ENCODE measurements around the gene MAPK9.
"Not testable (repeated sequence)": the region's sequence is repeated elsewhere in the genome, so short reads cannot be mapped to it uniquely, and the experiment has no call there.

The MAPK9 gene

DNA sequence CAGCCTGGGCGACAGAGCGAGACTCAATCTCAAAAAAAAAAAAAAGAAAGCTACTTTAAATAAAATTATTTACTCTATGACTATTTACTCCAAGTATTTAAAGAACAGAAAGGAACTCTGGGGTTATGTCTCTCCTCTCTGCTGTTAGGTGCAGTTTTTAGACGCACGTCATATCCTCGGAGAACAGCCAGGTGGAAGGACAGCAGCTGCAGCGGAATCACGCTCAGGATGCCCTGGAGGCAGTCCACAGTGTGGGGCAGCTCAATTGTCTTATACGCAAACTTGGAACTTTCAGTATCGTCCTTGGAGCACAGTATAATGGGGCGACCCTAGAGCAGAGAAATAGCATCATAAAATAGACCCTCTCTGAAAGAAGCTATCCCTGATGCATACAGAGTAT is 10.4 kb upstream of the MAPK9 start:
- no peak overlapping the region for H3K4me2 ChIP-seq (ENCODE audit: low read length)
- no peak overlapping the region for H3K9ac ChIP-seq (ENCODE audit: low read length)
- no peaks in the 10 kb centered on the region for H3K36me3 ChIP-seq (ENCODE audit: control insufficient read depth in 1 of 2, insufficient read depth in 2 of 2, low read length in 2 of 2)
- no peak overlapping the region for H2BK120ac ChIP-seq (ENCODE audit: insufficient read depth, low read length, poor library complexity)
- H3K9me3 ChIP-seq (ENCODE audit: insufficient read depth, low read depth, low read length), result no peaks in the 10 kb centered on the region
- DNase-seq, result peak; percentile 56 to 70
- no peaks in the 10 kb centered on the region for H3K4me1 ChIP-seq (ENCODE audit: control insufficient read depth in 1 of 2, insufficient read depth in 2 of 2, low read length in 2 of 2)
- H3K14ac ChIP-seq (ENCODE audit: low read length), result no peak overlapping the region
- H2AFZ ChIP-seq (ENCODE audit: insufficient read depth, low read length, poor library complexity), result no peak overlapping the region
- H2BK5ac ChIP-seq (ENCODE audit: low read depth, low read length, poor library complexity), result no peak overlapping the region
- H3K27me3 ChIP-seq (ENCODE audit: insufficient read depth, low read length), result no peaks in the 10 kb centered on the region
- no peak overlapping the region for H3K4me3 ChIP-seq (ENCODE audit: low read depth, low read length)
- no peak overlapping the region for H3K23ac ChIP-seq (ENCODE audit: low read length)
- no peak overlapping the region for H3K4ac ChIP-seq (ENCODE audit: low read depth, low read length)
- no peak overlapping the region for H2AK5ac ChIP-seq (ENCODE audit: low read length)
- H2BK12ac ChIP-seq (ENCODE audit: low read length), result no peak overlapping the region
- H3K79me1 ChIP-seq (ENCODE audit: low read length), result no peaks in the 10 kb centered on the region
- H3K79me2 ChIP-seq (ENCODE audit: control insufficient read depth, insufficient read depth, low read length, poor library complexity), result no peaks in the 10 kb centered on the region
- H3K18ac ChIP-seq (ENCODE audit: low read length), result no peak overlapping the region
- H4K12ac ChIP-seq (ENCODE audit: low read depth, low read length), result no peak overlapping the region
- no CpG with 5 or more reads among the region's 10 CpGs for WGBS (ENCODE audit: extremely low coverage, insufficient coverage, insufficient read length)
- no peak overlapping the region for H4K8ac ChIP-seq (ENCODE audit: low read depth, low read length)
- H3K27ac ChIP-seq (ENCODE audit: low read depth, low read length), result no peak overlapping the region
- H4K91ac ChIP-seq (ENCODE audit: low read depth, low read length), result no peak overlapping the region

DNA sequence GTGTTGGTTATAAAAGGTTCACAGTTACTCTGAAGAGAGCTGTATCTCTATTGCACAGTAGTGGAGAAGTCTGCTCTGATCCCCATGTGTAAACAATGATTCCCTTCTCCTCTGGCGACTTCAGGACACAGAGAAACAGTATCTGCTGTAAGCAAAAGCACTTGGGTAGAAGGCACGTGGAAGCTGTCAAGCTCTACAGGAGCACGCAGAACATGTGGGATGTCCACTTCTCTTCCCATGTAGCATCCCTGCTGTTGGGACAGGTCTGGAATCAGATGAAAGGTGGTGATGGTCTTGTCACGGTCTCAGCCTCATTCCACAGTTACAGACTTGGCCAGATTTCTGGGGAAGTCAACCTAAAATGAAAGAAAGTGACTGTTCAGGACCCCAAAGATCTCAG is 9.4 kb upstream of the MAPK9 start:
- WGBS (ENCODE audit: extremely low coverage, insufficient coverage, insufficient read length), result no CpG with 5 or more reads among the region's 4 CpGs

DNA sequence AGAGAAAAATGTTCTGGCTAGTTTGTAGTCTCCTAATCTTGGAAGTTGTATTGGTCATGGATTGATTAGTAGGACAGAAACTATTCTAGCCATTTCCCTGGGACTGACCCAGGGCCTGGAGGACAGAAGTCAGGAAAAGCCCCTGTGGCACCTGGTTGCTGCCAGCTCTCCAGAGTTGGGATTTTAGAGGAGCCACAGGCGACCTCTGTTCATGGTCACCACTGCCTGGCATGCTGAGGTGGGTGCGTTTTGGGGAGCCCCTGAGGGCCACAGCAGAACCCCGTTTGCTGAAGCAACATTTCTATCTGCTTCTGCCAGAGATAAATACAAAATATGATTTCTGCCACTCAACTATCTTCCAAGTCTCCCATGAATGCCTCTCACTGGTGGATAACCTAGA is 7.6 kb upstream of the MAPK9 start:
- H3K9ac ChIP-seq (ENCODE audit: low read length), result no peak overlapping the region
- DNase-seq, result no peak
- H3K79me2 ChIP-seq (ENCODE audit: control insufficient read depth, insufficient read depth, low read length, poor library complexity), result no peaks in the 10 kb centered on the region
- no peak overlapping the region for H2AK5ac ChIP-seq (ENCODE audit: low read length)
- no peaks in the 10 kb centered on the region for H3K27me3 ChIP-seq (ENCODE audit: insufficient read depth, low read length)
- H3K4me3 ChIP-seq (ENCODE audit: low read depth, low read length), result no peak overlapping the region
- H2BK12ac ChIP-seq (ENCODE audit: low read length), result no peak overlapping the region
- H3K23ac ChIP-seq (ENCODE audit: low read length), result no peak overlapping the region
- H2BK120ac ChIP-seq (ENCODE audit: insufficient read depth, low read length, poor library complexity), result no peak overlapping the region
- no peak overlapping the region for H3K18ac ChIP-seq (ENCODE audit: low read length)
- WGBS (ENCODE audit: extremely low coverage, insufficient coverage, insufficient read length), result no CpG with 5 or more reads among the region's 3 CpGs
- H3K9me3 ChIP-seq (ENCODE audit: insufficient read depth, low read depth, low read length), result no peaks in the 10 kb centered on the region
- H3K4ac ChIP-seq (ENCODE audit: low read depth, low read length), result no peak overlapping the region
- H4K91ac ChIP-seq (ENCODE audit: low read depth, low read length), result no peak overlapping the region
- no peak overlapping the region for H2BK5ac ChIP-seq (ENCODE audit: low read depth, low read length, poor library complexity)
- H4K12ac ChIP-seq (ENCODE audit: low read depth, low read length), result no peak overlapping the region
- no peak overlapping the region for H4K8ac ChIP-seq (ENCODE audit: low read depth, low read length)
- no peaks in the 10 kb centered on the region for H3K36me3 ChIP-seq (ENCODE audit: control insufficient read depth in 1 of 2, insufficient read depth in 2 of 2, low read length in 2 of 2)
- H3K79me1 ChIP-seq (ENCODE audit: low read length), result no peaks in the 10 kb centered on the region
- no peak overlapping the region for H3K14ac ChIP-seq (ENCODE audit: low read length)
- H3K27ac ChIP-seq (ENCODE audit: low read depth, low read length), result no peak overlapping the region
- no peak overlapping the region for H2AFZ ChIP-seq (ENCODE audit: insufficient read depth, low read length, poor library complexity)
- H3K4me1 ChIP-seq (ENCODE audit: control insufficient read depth in 1 of 2, insufficient read depth in 2 of 2, low read length in 2 of 2), result no peaks in the 10 kb centered on the region
- H3K4me2 ChIP-seq (ENCODE audit: low read length), result no peak overlapping the region

More for the DNA sequence above, 9.4 kb upstream of the MAPK9 start:
- DNase-seq, result no peak
- Histone ChIP-seq H3K18ac (ENCODE audit: low read length) (no peak overlapping the region), H3K79me1 (ENCODE audit: low read length) (no peaks in the 10 kb centered on the region), H4K8ac (ENCODE audit: low read depth, low read length) (no peak overlapping the region), H4K12ac (ENCODE audit: low read depth, low read length) (no peak overlapping the region), H3K36me3 (ENCODE audit: control insufficient read depth in 1 of 2, insufficient read depth in 2 of 2, low read length in 2 of 2) (no peaks in the 10 kb centered on the region), H3K4me3 (ENCODE audit: low read depth, low read length) (no peak overlapping the region), H3K79me2 (ENCODE audit: control insufficient read depth, insufficient read depth, low read length, poor library complexity) (no peaks in the 10 kb centered on the region), H3K4ac (ENCODE audit: low read depth, low read length) (no peak overlapping the region), H3K4me1 (ENCODE audit: control insufficient read depth in 1 of 2, insufficient read depth in 2 of 2, low read length in 2 of 2) (no peaks in the 10 kb centered on the region), H2AFZ (ENCODE audit: insufficient read depth, low read length, poor library complexity) (no peak overlapping the region), H3K9me3 (ENCODE audit: insufficient read depth, low read depth, low read length) (no peaks in the 10 kb centered on the region), H3K27me3 (ENCODE audit: insufficient read depth, low read length) (no peaks in the 10 kb centered on the region), H3K9ac (ENCODE audit: low read length) (no peak overlapping the region), H3K27ac (ENCODE audit: low read depth, low read length) (no peak overlapping the region), H3K23ac (ENCODE audit: low read length) (no peak overlapping the region), H4K91ac (ENCODE audit: low read depth, low read length) (no peak overlapping the region), H2AK5ac (ENCODE audit: low read length) (no peak overlapping the region), H2BK5ac (ENCODE audit: low read depth, low read length, poor library complexity) (no peak overlapping the region), H2BK120ac (ENCODE audit: insufficient read depth, low read length, poor library complexity) (no peak overlapping the region), H3K14ac (ENCODE audit: low read length) (no peak overlapping the region), H3K4me2 (ENCODE audit: low read length) (no peak overlapping the region), H2BK12ac (ENCODE audit: low read length) (no peak overlapping the region)

DNA sequence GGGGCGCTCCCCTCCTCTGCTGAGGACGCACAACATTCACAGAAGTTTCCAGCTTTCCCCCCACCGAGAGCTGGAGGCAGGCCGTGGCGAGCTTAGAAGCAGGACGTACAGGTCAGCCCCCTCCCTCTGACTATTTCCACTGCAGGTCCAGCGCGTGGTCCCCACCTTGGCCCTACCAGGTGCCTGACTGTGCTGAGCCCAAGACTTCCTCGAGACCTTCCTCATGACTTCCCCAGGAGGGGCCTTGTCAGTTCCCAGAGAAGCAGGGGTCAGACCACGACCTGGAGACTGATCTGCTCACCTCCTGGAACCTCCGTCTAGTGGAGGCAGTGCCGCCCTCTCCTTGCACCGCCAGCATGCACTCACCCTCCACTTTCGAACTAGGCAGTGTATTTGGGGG is 7.1 kb upstream of the MAPK9 start:
- H3K27me3 ChIP-seq (ENCODE audit: insufficient read depth, low read length); H2BK5ac ChIP-seq (ENCODE audit: low read depth, low read length, poor library complexity); H2BK12ac ChIP-seq (ENCODE audit: low read length); H2BK120ac ChIP-seq (ENCODE audit: insufficient read depth, low read length, poor library complexity); DNase-seq; H3K4ac ChIP-seq (ENCODE audit: low read depth, low read length); H3K4me3 ChIP-seq (ENCODE audit: low read depth, low read length); H4K12ac ChIP-seq (ENCODE audit: low read depth, low read length); H3K27ac ChIP-seq (ENCODE audit: low read depth, low read length); H3K9ac ChIP-seq (ENCODE audit: low read length); H4K91ac ChIP-seq (ENCODE audit: low read depth, low read length); H3K18ac ChIP-seq (ENCODE audit: low read length); H4K8ac ChIP-seq (ENCODE audit: low read depth, low read length); H2AK5ac ChIP-seq (ENCODE audit: low read length); H3K4me1 ChIP-seq (ENCODE audit: control insufficient read depth in 1 of 2, insufficient read depth in 2 of 2, low read length in 2 of 2); H3K79me1 ChIP-seq (ENCODE audit: low read length); H3K9me3 ChIP-seq (ENCODE audit: insufficient read depth, low read depth, low read length); H3K14ac ChIP-seq (ENCODE audit: low read length); H3K4me2 ChIP-seq (ENCODE audit: low read length); H2AFZ ChIP-seq (ENCODE audit: insufficient read depth, low read length, poor library complexity); H3K23ac ChIP-seq (ENCODE audit: low read length); H3K79me2 ChIP-seq (ENCODE audit: control insufficient read depth, insufficient read depth, low read length, poor library complexity); H3K36me3 ChIP-seq (ENCODE audit: control insufficient read depth in 1 of 2, insufficient read depth in 2 of 2, low read length in 2 of 2): not testable (repeated sequence)
- WGBS (ENCODE audit: extremely low coverage, insufficient coverage, insufficient read length), result no CpG with 5 or more reads among the region's 14 CpGs

All from trophoblast cell (in vitro differentiated cells and primary cell).